GM21619 (cell line): ENCODE results near the gene ABCA8.
"Not testable (repeated sequence)": the region's sequence is repeated elsewhere in the genome, so short reads cannot be mapped to it uniquely, and the experiment has no call there.

Experiments
- ATAC-seq: cut with Tn5 transposase; IDR thresholded peaks from one replicate; pipeline ENCODE4 v1.9.1; 2021; ENCODE audit not compliant: unreplicated experiment

ABCA8 gene

GRCh38 chr17:68955181-68955841, at the start of gene ABCA8:
Gene ABCA8 (minus strand): TSS chr17:68955392. CDS start chr17:68942034, 13,358 bp downstream.
- no peak for ATAC-seq

GRCh38 chr17:69004759-69005158, 49.6 kb upstream of the ABCA8 start:
- ATAC-seq, result not testable (repeated sequence)

DNA sequence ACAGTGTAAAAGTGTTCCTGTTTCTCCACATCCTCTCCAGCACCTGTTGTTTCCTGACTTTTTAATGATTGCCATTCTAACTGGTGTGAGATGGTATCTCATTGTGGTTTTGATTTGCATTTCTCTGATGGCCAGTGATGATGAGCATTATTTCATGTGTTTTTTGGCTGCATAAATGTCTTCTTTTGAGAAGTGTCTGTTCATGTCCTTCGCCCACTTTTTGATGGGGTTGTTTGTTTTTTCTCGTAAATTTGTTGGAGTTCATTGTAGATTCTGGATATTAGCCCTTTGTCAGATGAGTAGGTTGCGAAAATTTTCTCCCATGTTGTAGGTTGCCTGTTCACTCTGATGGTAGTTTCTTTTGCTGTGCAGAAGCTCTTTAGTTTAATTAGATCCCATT, 44.6 kb upstream of the ABCA8 start:
- not testable (repeated sequence) for ATAC-seq

- no peak for ATAC-seq
Measured at GRCh38 chr17:68993112-68993511, 37.9 kb upstream of the ABCA8 start.

- no peak for ATAC-seq
Measured at GRCh38 chr17:68987966-68988365, 32.8 kb upstream of the ABCA8 start.

DNA sequence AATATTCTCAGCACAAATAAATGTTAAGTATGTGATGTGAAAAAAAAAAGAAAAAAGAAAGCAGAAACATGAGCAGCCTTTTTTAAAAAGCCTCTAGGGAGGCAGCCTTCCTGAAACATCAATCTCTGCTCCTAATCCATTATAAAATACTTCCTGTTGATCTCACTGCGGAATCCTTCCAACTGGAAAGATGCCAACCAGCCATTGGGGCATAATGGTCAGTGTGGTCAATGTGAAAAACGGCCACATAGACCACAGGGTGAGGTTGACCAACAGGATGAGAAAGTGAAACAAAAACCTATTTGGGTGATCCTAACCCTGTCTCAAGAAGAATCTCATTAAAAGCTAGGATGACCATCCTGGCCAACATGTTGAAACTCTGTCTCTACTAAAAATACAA, 26.1 kb upstream of the ABCA8 start:
- ATAC-seq, result no peak

GRCh38 chr17:68973098-68973846, 18.1 kb upstream of the ABCA8 start:
- no peak for ATAC-seq

DNA sequence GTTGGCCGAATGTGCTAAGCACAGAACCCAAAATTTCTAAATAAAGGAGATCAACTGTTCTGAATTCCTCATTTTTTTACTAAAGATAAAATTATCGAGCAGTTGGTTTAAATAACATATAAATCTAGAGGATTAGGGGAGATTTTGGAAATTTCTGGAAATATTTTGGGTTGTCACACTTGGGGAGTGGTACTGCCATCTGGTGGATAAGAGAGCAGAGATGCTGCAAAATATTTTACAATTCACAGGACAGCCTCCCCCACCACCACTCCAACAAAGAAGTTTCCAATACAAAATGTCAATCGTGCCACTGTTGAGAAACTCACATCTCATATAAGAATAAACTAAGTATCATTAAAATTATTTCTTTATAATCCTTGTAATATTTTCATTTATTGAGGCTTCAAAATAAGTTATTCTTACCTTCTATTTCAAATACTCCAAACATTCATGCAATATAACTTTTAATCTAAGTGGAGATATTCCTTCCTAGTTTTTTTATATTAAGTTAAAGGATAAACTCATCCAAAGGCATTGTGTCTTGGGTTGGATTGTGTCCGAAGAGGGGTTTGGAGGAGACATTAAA, 17.0 kb upstream of the ABCA8 start:
- no peak for ATAC-seq

DNA sequence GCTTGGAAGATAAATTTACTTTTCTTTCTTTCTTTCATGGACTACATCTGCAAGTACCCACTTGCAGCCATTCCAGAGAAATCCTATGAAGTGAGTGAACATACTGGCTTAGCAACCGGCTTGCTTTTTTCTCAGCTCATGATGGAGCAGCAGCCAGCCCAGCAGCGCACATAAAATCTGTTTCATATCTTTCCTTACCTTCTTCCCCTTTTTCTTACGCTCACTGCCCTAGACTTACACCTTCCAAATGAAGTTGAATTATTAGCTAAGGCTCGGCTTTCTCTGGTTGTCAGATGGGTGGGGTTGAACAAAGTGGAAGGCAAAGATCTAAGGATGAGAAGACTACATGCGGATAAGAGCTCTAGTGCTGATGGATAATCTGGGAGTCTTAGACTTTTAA, 13.9 kb upstream of the ABCA8 start:
- ATAC-seq, result no peak

GRCh38 chr17:68963958-68964357, 8.8 kb upstream of the ABCA8 start:
- ATAC-seq, result no peak

GRCh38 chr17:68961214-68961882, 6.2 kb upstream of the ABCA8 start:
- no peak for ATAC-seq

- ATAC-seq, result not testable (repeated sequence)
Measured at GRCh38 chr17:68959117-68959516, 3.9 kb upstream of the ABCA8 start.

- no peak for ATAC-seq
Measured at GRCh38 chr17:68957944-68958343, 2.8 kb upstream of the ABCA8 start.

DNA sequence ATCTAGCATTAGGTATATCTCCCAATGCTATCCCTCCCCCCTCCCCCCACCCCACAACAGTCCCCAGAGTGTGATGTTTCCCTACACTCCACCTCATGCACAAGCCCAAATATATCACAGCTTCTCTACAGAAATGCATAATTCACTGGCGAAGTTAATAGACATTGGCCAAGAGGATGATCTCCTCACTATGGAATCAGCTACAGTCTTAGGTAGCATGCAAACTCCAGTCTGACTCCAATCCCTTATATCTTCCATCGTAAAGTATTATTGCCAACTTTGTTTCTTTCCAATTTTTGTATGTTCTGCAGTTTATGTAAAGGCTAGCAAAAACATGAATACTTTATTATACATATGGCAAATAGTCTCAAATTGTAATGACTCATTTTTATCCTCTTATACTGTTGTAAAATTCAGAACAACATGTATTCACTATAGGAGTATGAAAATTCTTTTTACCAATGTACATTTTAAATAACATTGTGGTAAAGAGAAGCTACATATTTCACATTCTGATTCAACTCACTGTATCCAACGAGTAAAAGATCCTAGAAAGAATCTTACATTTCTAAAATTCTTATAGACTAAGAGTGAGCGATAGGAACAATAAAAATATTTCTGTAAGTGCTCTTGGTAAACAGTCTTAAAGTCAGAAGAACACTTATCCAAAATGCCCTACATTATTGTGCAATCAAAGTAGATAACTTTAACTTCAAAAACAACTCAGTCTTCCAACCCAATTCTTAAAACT, 871 bp downstream of the ABCA8 start:
- no peak for ATAC-seq

DNA sequence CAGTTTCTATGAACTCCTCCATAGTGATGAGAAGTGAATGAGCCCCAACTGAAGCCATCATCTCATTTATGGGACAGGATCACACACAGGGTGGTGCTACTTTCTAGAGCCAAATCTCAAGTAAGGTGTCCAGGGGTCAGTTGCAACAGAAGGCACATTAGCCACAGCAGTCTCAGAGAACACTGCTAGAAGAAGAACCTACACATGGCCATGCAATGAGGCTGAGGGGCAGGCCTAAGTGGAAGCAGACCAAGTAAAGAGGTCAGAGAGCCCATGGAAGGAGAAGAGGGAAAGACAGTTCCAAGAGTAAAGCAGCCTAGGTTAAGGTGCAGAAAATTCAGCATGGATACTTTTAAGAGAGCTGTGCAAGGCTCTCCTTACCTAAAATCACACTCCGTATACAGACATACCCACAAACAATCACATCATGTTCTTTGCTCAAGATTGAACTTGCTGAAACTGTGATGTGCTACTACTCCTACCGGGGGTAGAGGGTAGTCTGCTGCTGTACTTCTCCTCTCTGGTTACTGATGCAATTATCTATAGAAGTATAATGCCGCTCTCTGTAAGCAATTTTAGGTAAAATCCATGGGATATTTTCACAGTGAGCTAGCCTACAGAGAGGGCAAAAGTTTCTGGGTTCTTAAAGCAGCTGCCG, 1.7 kb downstream of the ABCA8 start:
- no peak for ATAC-seq

DNA sequence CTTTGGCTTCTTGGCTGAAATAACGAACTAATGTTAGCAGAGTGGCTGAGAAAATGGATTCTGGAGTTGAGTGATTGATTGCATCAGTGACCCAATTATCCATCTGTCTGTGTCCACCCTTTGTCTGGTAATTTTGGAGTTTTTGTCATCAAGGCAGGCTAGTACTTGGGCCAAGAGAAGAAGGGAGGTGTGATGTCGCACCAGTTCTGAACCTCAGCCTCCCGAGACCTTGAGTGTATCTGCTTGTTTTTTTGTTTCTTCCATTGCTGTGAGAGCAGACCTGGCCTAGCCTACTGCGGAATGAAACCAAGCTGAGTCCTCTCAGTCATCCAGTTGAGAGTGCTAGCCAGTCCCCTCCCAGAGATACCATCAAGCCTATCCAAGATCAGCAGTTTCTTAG, 4.5 kb downstream of the ABCA8 start:
- ATAC-seq, result no peak

GRCh38 chr17:68947868-68948267, 7.3 kb downstream of the ABCA8 start:
- not testable (repeated sequence) for ATAC-seq

DNA sequence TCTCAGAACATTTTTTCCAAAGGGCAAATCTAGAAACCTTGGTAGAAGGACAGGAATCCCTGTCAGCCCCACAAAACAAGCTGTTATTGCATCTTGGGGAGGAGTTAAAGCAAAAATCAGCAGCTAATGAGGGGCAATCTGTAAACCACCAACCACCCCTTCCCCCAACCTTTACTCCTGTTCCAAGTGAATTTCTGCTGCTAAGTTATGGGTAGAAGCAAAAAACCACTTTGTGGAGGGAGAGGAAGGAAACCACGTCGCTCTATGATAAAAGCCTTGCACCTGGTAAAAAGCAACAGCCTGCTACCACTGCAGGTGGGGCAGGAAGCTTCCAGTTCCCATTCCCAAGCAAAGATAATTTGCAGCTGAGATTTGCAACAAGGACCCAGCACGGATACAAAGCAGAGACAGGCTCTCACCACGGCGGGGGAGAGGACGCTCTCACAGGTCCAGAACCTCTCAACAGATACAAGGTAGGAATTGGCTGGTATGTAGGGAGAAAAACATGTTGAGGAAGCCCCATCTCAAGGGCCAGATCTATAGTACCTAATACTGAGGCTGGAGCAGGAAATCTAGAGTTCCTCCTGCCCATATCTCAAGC, 10.7 kb downstream of the ABCA8 start:
- no peak for ATAC-seq

DNA sequence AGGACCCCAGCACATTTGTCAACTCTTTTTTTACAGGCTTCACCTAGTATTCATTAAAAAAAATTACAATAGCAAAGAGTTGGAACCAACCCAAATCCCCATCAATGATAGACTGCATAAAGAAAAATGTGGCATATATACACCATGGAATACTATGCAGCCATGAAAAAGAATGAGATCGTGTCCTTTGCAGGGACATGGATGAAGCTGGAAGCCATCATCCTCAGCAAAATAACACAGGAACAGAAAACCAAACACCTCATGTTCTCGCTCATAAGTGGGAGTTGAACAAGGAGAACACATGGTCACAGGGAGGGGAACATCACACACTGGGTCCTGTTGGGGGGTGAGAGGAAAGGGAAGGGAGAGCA, 11.4 kb downstream of the ABCA8 start:
- ATAC-seq, result not testable (repeated sequence)
